C4-2B (cell line): ENCODE measurements around the gene NPHP4.

Experiments used
- CTCF ChIP-seq: fragments of 450-650 bp; conservative IDR thresholded peaks from 2 replicates; pipeline ENCODE4 v1.5.1; 2017; ENCODE audit warnings: mild to moderate bottlenecking
- ZFX ChIP-seq: fragments of 450-650 bp; IDR thresholded peaks from 2 replicates; pipeline ENCODE4 v1.6.1; 2017

GRCh38 chr1:5865774-5866173 lies 126.5 kb downstream of the NPHP4 start:
- TF ChIP-seq CTCF (no peak), ZFX (no peak)
